Retina (tissue), 1 donor: ENCODE results near the gene MDM2.
"Not testable (repeated sequence)": the region's sequence is repeated elsewhere in the genome, so short reads cannot be mapped to it uniquely, and the experiment has no call there.

Source experiments
- DNase-seq: peaks from one replicate; pipeline ENCODE4 v3.0.0-alpha.2; 2016

MDM2 gene

DNA sequence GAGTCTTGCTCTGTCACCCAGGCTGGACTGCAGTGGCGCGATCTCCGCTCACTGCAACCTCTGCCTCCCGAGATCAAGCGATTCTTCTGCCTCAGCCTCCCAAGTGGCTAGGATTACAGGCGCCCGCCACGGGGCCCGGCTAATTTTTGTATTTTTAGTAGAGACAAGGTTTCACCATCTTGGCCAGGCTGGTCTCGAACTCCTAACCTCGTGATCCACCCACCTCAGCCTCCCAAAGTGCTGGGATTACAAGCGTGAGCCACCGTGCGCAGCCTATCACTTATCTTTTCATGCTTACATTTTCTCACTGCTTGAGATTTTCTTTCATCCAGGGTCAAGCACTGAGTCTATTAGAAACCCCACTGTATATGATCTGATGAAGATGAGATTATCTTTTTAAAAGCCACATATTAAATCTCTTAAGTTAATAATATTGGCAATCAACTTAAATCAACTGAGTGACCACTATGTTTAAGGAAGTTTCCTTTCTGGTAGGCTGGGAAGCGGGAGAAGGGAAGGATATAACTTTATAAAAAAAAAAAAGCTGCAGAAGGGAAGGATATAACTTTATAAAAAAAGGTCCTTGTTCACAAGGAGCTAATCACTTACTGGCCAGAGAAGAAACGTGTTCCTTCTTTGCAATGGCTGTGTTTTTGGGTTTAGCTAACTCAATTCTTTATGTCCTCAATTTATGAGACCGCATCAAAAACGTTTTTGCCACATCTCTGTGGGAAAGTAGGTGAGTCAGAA, 1.3 kb upstream of the MDM2 start:
- no peak for DNase-seq

DNA sequence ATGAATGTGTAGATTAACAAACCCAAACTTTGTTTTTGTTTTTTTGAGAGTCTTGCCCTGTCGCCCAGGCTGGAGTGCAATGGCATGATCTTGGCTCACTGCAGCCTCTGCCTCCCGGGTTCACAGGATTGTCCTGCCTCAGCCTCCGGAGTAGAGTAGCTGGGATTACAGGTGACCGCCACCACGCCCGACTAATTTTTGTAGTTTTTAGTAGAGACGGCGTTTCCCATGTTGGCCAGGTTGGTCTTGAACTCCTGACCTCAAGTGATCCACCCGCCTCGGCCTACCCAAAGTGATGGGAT, 752 bp upstream of the MDM2 start:
- DNase-seq = not testable (repeated sequence)

DNA sequence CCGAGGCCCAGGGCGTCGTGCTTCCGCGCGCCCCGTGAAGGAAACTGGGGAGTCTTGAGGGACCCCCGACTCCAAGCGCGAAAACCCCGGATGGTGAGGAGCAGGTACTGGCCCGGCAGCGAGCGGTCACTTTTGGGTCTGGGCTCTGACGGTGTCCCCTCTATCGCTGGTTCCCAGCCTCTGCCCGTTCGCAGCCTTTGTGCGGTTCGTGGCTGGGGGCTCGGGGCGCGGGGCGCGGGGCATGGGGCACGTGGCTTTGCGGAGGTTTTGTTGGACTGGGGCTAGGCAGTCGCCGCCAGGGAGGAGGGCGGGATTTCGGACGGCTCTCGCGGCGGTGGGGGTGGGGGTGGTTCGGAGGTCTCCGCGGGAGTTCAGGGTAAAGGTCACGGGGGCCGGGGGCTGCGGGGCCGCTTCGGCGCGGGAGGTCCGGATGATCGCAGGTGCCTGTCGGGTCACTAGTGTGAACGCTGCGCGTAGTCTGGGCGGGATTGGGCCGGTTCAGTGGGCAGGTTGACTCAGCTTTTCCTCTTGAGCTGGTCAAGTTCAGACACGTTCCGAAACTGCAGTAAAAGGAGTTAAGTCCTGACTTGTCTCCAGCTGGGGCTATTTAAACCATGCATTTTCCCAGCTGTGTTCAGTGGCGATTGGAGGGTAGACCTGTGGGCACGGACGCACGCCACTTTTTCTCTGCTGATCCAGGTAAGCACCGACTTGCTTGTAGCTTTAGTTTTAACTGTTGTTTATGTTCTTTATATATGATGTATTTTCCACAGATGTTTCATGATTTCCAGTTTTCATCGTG, 612 bp downstream of the MDM2 start:
- DNase-seq = peak; percentile 74

DNA sequence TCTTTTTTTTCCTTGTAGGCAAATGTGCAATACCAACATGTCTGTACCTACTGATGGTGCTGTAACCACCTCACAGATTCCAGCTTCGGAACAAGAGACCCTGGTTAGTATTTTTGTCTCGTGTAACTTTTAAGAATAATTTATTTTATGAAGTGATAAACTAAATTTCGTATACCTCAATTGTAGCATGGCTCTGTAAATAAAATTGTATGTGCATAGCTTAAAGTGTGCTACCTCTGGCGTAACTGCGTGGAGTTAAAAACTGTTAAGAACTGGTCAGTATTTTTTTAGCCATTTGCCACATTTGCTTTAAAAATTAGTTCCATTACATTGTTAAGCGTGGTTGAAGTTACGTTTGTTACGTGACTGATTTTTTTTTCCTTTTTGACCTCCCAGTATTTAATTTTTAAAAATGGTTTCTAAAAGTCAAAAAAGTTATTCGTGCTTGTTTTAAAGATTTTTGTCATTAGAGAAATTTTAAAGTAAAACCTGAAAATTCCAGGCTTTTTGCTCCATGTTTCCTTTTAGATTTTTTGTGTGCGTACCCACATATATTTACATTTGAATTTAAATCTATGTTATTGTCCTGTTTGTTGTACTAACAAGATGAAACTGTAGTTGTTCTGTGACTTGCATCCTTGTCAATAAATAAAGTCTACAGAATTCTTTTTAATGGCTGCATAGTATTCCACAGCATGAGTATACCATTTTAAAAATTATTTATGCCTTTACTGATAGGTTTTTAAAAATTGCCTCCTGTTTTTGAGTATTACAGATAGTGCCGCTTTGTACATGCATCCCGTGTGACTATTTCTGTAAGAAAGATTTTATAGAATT, 1.4 kb downstream of the MDM2 start:
- DNase-seq = no peak

- not testable (repeated sequence) for DNase-seq
Measured at GRCh38 chr12:68810027-68810389, 2.0 kb downstream of the MDM2 start.

- DNase-seq = not testable (repeated sequence)
Measured at GRCh38 chr12:68811573-68811972, 3.6 kb downstream of the MDM2 start.

- DNase-seq = no peak
Measured at GRCh38 chr12:68812553-68813241, 4.7 kb downstream of the MDM2 start.

DNA sequence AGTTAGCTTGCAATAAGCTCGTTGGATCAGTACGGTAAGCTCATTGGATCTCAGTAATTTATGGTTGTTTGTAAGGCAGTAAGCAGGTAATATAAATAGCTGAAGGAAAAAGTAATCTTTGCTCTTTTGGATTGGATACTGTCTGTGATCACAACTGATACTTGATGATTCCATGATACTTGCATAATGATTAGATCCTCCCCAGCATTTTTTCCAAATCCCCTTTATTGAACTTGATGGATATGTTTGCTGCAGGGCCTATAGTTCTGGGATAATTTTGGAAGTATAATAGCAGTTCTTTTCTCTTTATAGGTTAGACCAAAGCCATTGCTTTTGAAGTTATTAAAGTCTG, 5.2 kb downstream of the MDM2 start:
- DNase-seq = no peak

DNA sequence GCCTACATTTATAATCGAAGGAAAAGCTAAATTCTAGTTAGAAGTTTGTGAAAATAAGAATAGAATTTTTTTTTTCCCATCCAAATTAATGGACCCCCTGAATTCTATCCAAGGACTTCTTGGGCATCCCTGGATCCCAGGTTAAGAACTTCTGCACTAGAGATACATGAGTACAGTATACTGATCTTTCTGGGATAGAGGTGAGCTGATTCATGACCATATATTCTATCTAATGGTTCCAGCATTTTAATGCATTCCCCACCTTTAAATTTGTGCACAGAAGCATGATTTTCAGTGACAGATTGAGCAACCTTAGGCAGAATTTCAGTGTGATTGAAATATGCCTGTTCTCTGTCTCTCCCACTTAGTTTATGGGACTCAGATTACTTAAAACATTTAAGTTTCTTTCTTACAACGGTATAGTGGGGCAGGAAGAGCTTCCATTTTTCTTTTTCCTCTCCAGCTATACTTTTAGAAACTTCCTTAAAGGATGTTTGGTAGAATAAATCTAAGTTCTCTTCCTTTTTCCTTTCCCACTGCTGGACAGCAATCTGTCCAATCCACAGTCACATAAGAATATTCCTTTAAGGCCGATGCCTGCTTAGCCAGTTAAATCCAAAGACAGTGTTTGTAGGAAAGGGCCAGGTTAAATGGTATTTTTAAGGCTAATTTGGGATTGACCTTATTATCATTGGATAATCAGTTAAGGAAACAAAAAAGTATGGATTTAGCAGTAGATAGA, 6.7 kb downstream of the MDM2 start:
- no peak for DNase-seq

DNA sequence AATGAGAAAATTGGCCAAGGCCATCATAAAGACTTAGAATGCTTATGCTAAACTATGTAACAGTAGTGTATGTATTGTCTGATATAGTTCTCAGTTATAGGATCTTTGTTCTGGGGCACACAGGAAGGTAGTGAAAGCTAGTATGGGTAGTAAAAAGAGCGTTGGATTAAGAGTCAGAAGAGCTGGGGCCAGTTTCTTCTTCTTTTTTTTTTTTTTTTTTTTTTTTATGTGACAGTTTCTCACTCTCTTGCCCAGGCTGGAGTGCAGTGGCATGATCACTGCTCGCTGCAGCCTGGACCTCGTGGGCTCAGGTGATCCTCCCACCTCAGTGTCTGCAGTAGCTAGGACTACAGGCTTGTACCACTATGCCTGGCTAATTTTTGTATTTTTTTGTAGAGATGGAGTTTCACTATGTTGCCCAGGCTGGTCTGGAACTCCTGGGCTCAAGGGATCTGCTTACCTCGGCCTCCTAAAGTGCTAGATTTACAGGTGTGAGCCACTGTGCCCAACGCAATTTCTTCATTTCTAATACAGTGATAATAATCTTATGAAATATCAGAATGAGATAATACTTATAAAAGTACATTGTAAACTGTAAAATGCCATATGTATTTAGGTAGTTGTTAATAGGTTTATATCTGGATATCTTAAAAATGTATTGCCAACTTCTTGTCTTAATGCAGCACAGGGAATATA, 7.4 kb downstream of the MDM2 start:
- no peak for DNase-seq

GRCh38 chr12:68815928-68816800, 8.2 kb downstream of the MDM2 start:
- no peak for DNase-seq

DNA sequence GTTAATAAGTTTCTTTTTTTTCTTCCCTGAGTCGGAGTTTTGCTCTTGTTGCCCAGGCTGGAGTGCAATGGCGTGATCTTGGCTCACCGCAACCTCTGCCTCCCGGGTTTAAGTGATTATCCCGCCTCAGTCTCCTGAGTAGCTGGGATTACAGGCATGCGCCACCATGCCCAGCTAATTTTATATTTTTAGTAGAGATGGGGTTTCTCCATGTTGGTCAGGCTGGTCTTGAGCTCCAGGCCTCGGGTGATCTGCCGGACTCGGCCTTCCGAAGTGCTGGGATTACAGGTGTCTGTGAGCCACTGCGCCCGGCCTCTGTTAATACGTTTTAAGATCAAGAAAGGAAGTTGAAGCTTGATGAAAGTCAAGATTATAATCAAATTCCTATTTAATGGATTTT, 11.5 kb downstream of the MDM2 start:
- not testable (repeated sequence) for DNase-seq

DNA sequence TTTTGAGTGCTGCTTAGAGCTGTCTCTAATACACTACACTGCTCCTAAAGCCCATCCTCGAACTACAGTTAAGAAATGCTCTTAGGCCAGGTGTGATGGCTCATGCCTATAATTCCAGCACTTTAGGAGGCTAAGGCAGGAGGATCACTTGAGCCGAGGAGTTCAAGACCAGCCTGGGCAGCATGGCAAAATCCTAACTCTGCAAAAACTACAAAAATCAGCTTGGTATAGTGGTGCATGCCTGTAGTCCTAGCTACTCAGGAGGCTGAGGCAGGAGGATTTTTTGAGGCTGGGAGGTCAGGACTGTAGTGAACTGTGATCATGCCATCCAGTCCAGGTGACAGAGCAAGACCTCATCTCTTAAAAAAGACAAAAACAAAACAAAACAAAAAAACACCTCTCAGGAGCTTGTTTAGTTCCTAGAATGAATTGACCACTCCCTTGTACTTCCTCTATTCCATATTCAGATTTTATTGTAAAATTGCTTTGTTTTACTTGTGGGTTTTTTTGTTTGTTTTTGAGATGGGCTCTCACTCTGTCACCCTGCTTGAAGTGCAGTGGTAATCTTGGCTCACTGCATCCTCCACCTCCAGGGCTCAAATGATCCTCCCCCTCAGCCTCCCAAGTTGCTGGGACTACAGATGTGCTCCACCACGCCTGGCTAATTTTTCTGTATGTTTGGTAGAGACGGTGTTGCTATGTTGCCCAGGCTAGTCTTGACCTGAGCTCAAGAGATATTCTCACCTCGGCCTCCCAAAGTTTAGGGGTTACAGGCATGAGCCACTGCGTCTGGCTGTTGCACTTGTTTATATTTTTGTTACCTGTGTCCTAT, 13.6 kb downstream of the MDM2 start:
- no peak for DNase-seq

- no peak for DNase-seq
Measured at GRCh38 chr12:68823696-68824095, 15.7 kb downstream of the MDM2 start.

DNA sequence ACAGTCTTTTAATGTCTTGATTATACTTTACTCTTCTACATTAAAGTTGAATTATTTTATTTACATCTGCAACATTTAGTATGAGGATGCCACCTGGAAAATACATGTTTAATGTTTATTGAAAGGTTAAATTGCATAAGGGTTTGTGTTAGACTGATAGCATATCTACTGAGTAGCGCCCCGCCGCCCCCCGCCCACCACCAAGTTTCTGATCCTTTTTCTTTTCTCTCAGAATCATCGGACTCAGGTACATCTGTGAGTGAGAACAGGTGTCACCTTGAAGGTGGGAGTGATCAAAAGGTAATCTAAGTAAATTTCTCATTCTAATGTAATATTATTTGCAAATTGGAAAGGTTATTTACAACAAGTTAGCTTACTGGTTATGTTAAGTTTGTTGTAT, 16.2 kb downstream of the MDM2 start:
- DNase-seq = no peak

DNA sequence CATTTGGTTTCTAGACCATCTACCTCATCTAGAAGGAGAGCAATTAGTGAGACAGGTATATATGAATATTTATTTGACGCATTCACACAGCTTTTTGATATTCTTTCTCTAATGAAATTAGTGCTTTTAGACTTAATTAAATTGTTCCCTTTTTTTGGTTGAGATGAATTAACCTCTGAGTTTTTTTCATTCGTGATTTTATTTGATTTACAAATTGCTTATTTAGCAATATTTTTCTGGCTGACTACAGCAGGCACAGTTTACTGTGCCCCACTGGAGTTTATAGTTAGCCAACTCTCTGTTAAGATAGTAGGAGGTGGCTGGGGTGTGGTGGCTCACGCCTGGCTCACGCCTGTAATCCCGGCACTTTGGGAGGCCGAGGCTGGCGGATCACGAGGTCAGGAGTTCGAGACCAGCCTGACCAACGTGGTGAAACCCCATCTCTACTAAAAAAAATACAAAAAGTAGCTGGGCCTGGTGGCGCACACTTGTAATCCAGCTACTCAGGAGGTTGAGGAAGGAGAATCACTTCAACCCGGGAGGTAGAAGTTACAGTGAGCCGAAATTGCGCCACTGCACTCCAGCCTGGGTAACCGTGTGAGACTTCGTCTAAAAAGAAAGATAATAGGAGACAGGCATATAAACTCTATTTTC, 16.7 kb downstream of the MDM2 start:
- no peak for DNase-seq

DNA sequence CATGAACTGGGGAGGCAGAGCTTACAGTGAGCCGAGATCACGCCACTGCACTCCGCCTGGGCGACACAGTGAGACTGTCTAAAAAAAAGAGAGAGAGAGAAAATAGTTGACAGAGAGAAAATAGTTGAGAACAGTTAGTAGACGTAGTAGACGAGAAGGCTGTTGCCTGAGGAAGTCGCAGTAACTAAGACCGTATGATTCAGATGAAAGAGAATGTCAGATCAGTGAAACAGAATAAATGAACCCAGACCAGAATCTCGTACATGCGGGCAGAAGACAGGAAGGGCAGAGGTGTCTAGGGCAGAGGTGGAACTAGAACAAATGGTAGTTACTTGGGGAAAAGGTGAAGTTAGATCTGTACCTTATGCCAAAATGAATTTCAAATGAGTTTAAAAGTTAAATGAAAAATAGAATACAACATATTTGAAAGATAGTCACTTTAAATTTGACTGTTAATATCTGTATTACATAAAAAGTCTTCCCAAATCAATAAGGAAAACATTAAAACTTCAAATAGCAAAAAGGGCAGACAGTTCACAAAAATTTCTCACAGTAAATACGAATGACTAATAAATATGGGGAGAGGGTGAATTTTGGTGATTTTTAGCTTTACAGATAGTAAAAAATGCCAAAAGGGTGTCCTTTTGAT, 17.7 kb downstream of the MDM2 start:
- DNase-seq = no peak

GRCh38 chr12:68827895-68828671, 20.1 kb downstream of the MDM2 start:
- DNase-seq = no peak
